ENCODE results near the gene ARHGEF28. TPM values are rescaled to one million over a fixed set of nuclear protein-coding genes. Genes with fewer than 3 reads are reported as not detected.

ARHGEF28 gene
- total and polyA plus RNA-seq, 2 of the 13 experiments (the other 11 are each of a cell fraction or from before 2014, with no cell fraction given), result 17.4 to 34.1 TPM

DNA sequence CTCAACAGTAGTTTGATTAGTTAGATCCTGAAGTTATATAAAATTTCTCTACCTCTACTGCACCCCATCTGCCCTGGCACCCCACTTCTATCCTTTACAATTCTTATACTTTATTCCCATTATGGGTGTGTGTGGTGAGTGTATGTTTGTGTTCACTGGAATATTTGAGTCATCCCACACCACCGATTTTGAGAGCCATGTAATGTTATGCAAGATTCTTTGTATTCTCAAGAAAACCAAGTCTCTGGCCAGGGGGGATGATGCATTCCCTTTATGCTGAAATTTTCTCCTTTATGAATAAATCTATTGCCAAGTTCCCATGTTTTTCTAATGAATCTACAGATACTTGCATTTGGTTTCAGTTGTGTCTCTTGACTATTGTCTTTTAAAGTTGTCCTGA, 266.8 kb downstream of the ARHGEF28 start (continued):
- TF ChIP-seq GATAD1 (CRISPR knock-in tag; IDR thresholded peaks at IDR 0.05), result no peak
- no peak for TF ChIP-seq HMG20B (CRISPR knock-in tag; conservative IDR thresholded peaks at IDR 0.05)
- no peak for TF ChIP-seq NR2F1 (CRISPR knock-in tag; IDR thresholded peaks at IDR 0.05)
- TF ChIP-seq SNRNP70 (IDR thresholded peaks at IDR 0.05; ENCODE audit: low read depth, low read length), result no peak
- TF ChIP-seq, protein P1, sequence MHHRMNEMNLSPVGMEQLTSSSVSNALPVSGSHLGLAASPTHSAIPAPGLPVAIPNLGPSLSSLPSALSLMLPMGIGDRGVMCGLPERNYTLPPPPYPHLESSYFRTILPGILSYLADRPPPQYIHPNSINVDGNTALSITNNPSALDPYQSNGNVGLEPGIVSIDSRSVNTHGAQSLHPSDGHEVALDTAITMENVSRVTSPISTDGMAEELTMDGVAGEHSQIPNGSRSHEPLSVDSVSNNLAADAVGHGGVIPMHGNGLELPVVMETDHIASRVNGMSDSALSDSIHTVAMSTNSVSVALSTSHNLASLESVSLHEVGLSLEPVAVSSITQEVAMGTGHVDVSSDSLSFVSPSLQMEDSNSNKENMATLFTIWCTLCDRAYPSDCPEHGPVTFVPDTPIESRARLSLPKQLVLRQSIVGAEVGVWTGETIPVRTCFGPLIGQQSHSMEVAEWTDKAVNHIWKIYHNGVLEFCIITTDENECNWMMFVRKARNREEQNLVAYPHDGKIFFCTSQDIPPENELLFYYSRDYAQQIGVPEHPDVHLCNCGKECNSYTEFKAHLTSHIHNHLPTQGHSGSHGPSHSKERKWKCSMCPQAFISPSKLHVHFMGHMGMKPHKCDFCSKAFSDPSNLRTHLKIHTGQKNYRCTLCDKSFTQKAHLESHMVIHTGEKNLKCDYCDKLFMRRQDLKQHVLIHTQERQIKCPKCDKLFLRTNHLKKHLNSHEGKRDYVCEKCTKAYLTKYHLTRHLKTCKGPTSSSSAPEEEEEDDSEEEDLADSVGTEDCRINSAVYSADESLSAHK (CRISPR knock-in tag; IDR thresholded peaks at IDR 0.05; ENCODE audit: borderline replicate concordance), result no peak
- TF ChIP-seq ZSCAN9 (CRISPR knock-in tag; IDR thresholded peaks at IDR 0.05; ENCODE audit: borderline replicate concordance), result no peak

DNA sequence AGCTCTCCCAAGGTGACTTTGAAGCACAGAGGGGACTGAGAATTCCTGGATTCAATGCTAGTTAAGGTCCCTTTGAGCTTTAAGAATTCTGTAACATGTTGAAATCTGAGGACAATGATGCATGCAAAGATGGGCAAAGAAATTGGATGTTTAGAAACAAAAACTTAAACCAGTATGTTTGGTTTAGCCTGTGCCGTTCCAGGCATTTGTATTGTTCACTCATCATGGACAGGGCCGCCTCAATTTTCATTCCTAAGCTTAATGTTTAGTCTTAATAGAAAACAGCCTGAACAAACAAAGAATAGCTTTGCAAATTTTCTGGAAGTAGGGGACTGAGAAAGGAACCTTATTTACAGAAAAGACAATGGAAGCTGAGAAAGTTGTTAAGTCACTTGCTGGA, 267.8 kb downstream of the ARHGEF28 start:
- FAIRE-seq (no peak), ATAC-seq (no peak), DNase-seq (ENCODE audit: low spot score) (no peak)
- WGBS (ENCODE audit: low lambda C conversion rate), result 100% methylated on average over 2 of the region's 2 CpGs
- no peak overlapping the region for H3K27ac ChIP-seq (ENCODE audit: extremely low read length, insufficient read depth, low read length)
- in situ Hi-C loops (cut with HindIII; ENCODE audit: extremely low pct_ligation_motif_present, low pct_unique_long_range_greater_than_20kb) (no loop called here), intact Hi-C loops (cut with micrococcal nuclease; ENCODE audit: unreplicated experiment) (no loop called here)
- ChIA-PET CTCF (ENCODE audit: low intra/inter-chr PET ratio, low total read pairs) (no interaction called here), POLR2A (no interaction called here)
- no peaks in the 10 kb centered on the region for H4K20me1 ChIP-seq (ENCODE audit: insufficient read depth, low read length)
- H3K79me2 ChIP-seq (ENCODE audit: insufficient read depth, low read length), result no peaks in the 10 kb centered on the region
- H3K4me2 ChIP-seq (ENCODE audit: low read depth, low read length), result no peak overlapping the region
- no TSS peak for BruUV-seq (replicated peaks)
- no peak overlapping the region for H3K9ac ChIP-seq (ENCODE audit: insufficient read depth, low read depth, low read length)
- H2AFZ ChIP-seq (ENCODE audit: low read length), result no peak overlapping the region
- peaks cover 22% of the 10 kb centered on the region for H3K4me1 ChIP-seq (ENCODE audit: insufficient read depth, low read length)
- H3K27me3 ChIP-seq (ENCODE audit: control insufficient read depth in 1 of 2, insufficient read depth in 2 of 2, low read length in 2 of 2), result no peaks in the 10 kb centered on the region
- no peaks in the 10 kb centered on the region for H3K9me3 ChIP-seq (ENCODE audit: low read length)
- H3K36me3 ChIP-seq (replicated peaks in 1 of 2; ENCODE audit: control insufficient read depth in 1 of 2, insufficient read depth in 2 of 2, low read length in 2 of 2), result peaks cover 16 to 80% of the 10 kb centered on the region in 2 experiments
- H3K4me3 ChIP-seq (replicated peaks in 1 of 3; ENCODE audit: insufficient read depth in 1 of 3, low read depth in 2 of 3, low read length in 3 of 3), result no peak overlapping the region
- TF ChIP-seq JUNB (CRISPR knock-in tag; IDR thresholded peaks at IDR 0.05; ENCODE audit: borderline replicate concordance), result no peak
- TF ChIP-seq GFI1 (CRISPR knock-in tag; IDR thresholded peaks at IDR 0.05; ENCODE audit: borderline replicate concordance), result no peak
- TF ChIP-seq CCDC6 (CRISPR knock-in tag; IDR thresholded peaks at IDR 0.05), result no peak
- TF ChIP-seq, protein P2, sequence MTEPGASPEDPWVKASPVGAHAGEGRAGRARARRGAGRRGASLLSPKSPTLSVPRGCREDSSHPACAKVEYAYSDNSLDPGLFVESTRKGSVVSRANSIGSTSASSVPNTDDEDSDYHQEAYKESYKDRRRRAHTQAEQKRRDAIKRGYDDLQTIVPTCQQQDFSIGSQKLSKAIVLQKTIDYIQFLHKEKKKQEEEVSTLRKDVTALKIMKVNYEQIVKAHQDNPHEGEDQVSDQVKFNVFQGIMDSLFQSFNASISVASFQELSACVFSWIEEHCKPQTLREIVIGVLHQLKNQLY (CRISPR knock-in tag; IDR thresholded peaks at IDR 0.05), result no peak
- no peak for TF ChIP-seq CCAR2 (optimal IDR thresholded peaks at IDR 0.05; ENCODE audit: low read depth, low read length)
- TF ChIP-seq, protein P3, sequence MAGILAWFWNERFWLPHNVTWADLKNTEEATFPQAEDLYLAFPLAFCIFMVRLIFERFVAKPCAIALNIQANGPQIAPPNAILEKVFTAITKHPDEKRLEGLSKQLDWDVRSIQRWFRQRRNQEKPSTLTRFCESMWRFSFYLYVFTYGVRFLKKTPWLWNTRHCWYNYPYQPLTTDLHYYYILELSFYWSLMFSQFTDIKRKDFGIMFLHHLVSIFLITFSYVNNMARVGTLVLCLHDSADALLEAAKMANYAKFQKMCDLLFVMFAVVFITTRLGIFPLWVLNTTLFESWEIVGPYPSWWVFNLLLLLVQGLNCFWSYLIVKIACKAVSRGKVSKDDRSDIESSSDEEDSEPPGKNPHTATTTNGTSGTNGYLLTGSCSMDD (CRISPR knock-in tag; IDR thresholded peaks at IDR 0.05), result no peak
- no peak for TF ChIP-seq MEIS2 (CRISPR knock-in tag; IDR thresholded peaks at IDR 0.05)
- TF ChIP-seq ADNP (CRISPR knock-in tag; IDR thresholded peaks at IDR 0.05), result no peak
- no peak for TF ChIP-seq POGZ (CRISPR knock-in tag; IDR thresholded peaks at IDR 0.05)
- TF ChIP-seq, protein P4, sequence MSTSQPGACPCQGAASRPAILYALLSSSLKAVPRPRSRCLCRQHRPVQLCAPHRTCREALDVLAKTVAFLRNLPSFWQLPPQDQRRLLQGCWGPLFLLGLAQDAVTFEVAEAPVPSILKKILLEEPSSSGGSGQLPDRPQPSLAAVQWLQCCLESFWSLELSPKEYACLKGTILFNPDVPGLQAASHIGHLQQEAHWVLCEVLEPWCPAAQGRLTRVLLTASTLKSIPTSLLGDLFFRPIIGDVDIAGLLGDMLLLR (CRISPR knock-in tag; IDR thresholded peaks at IDR 0.05), result no peak
- no peak for TF ChIP-seq ZNF446 (CRISPR knock-in tag; IDR thresholded peaks at IDR 0.05)
- no peak for TF ChIP-seq ZNF83 (CRISPR knock-in tag; IDR thresholded peaks at IDR 0.05; ENCODE audit: borderline replicate concordance)
- no peak for TF ChIP-seq DNMT3B (CRISPR knock-in tag; conservative IDR thresholded peaks at IDR 0.05)
